ENCODE results near the gene KNSTRN. TPM values are rescaled to one million over a fixed set of nuclear protein-coding genes. Genes with fewer than 3 reads are reported as not detected.

The KNSTRN gene
- total RNA-seq, 1 donor from 2014 or later: 31.1 TPM

GRCh38 chr15:40425681-40426080 lies 43.2 kb downstream of the KNSTRN start:
- H3K4me1 Mint-ChIP-seq: peaks cover 20% of the 10 kb centered on the region
- no peak overlapping the region for H3K27ac Mint-ChIP-seq
- peaks cover 20% of the 10 kb centered on the region for H3K27me3 Mint-ChIP-seq (ENCODE audit: low read depth)
- no peak overlapping the region for H3K4me3 Mint-ChIP-seq
- no peaks in the 10 kb centered on the region for H3K36me3 Mint-ChIP-seq
- H3K9me3 Mint-ChIP-seq: no peaks in the 10 kb centered on the region
- DNase-seq (ENCODE audit: low spot score in 2 of 2, unreplicated experiment in 2 of 2): no peak
- TF ChIP-seq CTCF (IDR thresholded peaks at IDR 0.05; ENCODE audit: unreplicated experiment): no peak

- H3K36me3 Mint-ChIP-seq: no peaks in the 10 kb centered on the region
- no peak for DNase-seq (ENCODE audit: low spot score in 2 of 2, unreplicated experiment in 2 of 2)
- TF ChIP-seq CTCF (IDR thresholded peaks at IDR 0.05; ENCODE audit: unreplicated experiment): no peak
- no peaks in the 10 kb centered on the region for H3K9me3 Mint-ChIP-seq
- no peak overlapping the region for H3K4me3 Mint-ChIP-seq
- H3K27ac Mint-ChIP-seq: no peak overlapping the region
- peaks cover 21% of the 10 kb centered on the region for H3K27me3 Mint-ChIP-seq (ENCODE audit: low read depth)
- H3K4me1 Mint-ChIP-seq: peaks cover 8% of the 10 kb centered on the region
These were observed 44.7 kb downstream of the KNSTRN start for GRCh38 chr15:40427188-40427587.

GRCh38 chr15:40428185-40428584 lies 45.7 kb downstream of the KNSTRN start:
- H3K4me3 Mint-ChIP-seq: no peak overlapping the region
- peaks cover 29% of the 10 kb centered on the region for H3K27me3 Mint-ChIP-seq (ENCODE audit: low read depth)
- no peaks in the 10 kb centered on the region for H3K36me3 Mint-ChIP-seq
- no peaks in the 10 kb centered on the region for H3K9me3 Mint-ChIP-seq
- no peak for TF ChIP-seq CTCF (IDR thresholded peaks at IDR 0.05; ENCODE audit: unreplicated experiment)
- H3K4me1 Mint-ChIP-seq: peaks cover 8% of the 10 kb centered on the region
- no peak for DNase-seq (ENCODE audit: low spot score in 2 of 2, unreplicated experiment in 2 of 2)
- H3K27ac Mint-ChIP-seq: no peak overlapping the region

GRCh38 chr15:40429068-40429710 lies 46.7 kb downstream of the KNSTRN start:
- no peaks in the 10 kb centered on the region for H3K9me3 Mint-ChIP-seq
- no peak overlapping the region for H3K4me3 Mint-ChIP-seq
- peaks cover 8% of the 10 kb centered on the region for H3K4me1 Mint-ChIP-seq
- no peak for TF ChIP-seq CTCF (IDR thresholded peaks at IDR 0.05; ENCODE audit: unreplicated experiment)
- DNase-seq (ENCODE audit: low spot score in 2 of 2, unreplicated experiment in 2 of 2): no peak
- peaks cover 39% of the 10 kb centered on the region for H3K27me3 Mint-ChIP-seq (ENCODE audit: low read depth)
- H3K27ac Mint-ChIP-seq: no peak overlapping the region
- H3K36me3 Mint-ChIP-seq: peaks cover 1% of the 10 kb centered on the region

- Mint-ChIP-seq H3K9me3 (no peaks in the 10 kb centered on the region), H3K4me1 (peaks cover 8% of the 10 kb centered on the region), H3K4me3 (no peak overlapping the region), H3K27me3 (ENCODE audit: low read depth) (peaks cover 50% of the 10 kb centered on the region), H3K27ac (no peak overlapping the region), H3K36me3 (peaks cover 1% of the 10 kb centered on the region)
- no peak for TF ChIP-seq CTCF (IDR thresholded peaks at IDR 0.05; ENCODE audit: unreplicated experiment)
- no peak for DNase-seq (ENCODE audit: low spot score in 2 of 2, unreplicated experiment in 2 of 2)
These were observed 47.8 kb downstream of the KNSTRN start for GRCh38 chr15:40430271-40430805.
